ENCODE data around the gene HEXIM1.

The HEXIM1 gene

GRCh38 chr17:45175759-45176115 lies 27.5 kb downstream of the HEXIM1 start:
- DNase-seq, result no peak

- DNase-seq, result no peak
These were observed 29.3 kb downstream of the HEXIM1 start for GRCh38 chr17:45177563-45177962.

GRCh38 chr17:45184144-45184543 lies 35.9 kb downstream of the HEXIM1 start:
- DNase-seq, result no peak

- DNase-seq, result no peak
These were observed 38.6 kb downstream of the HEXIM1 start for GRCh38 chr17:45186801-45187354.

GRCh38 chr17:45189009-45189408 lies 40.7 kb downstream of the HEXIM1 start:
- no peak for DNase-seq

GRCh38 chr17:45190503-45191255 lies 42.4 kb downstream of the HEXIM1 start:
- DNase-seq, result no peak

- no peak for DNase-seq
These were observed 47.1 kb downstream of the HEXIM1 start for GRCh38 chr17:45195424-45195823.

- no peak for DNase-seq
These were observed 48.8 kb downstream of the HEXIM1 start for GRCh38 chr17:45197108-45197507.

GRCh38 chr17:45197555-45198334 lies 49.5 kb downstream of the HEXIM1 start:
- DNase-seq, result peak; percentile 95

- no peak for DNase-seq
These were observed 52.4 kb downstream of the HEXIM1 start for GRCh38 chr17:45200701-45201100.

- DNase-seq, result no peak
These were observed 53.2 kb downstream of the HEXIM1 start for GRCh38 chr17:45201457-45201856.

Data from OCI-M1 (cell line).